Renal pelvis (tissue), 12 donors: ENCODE data around the gene NUTF2. TPM values are rescaled to one million over a fixed set of nuclear protein-coding genes. Genes with fewer than 3 reads are reported as not detected.

Experiments
- DNase-seq: peaks from one replicate; pipeline ENCODE4 v3.0.0-alpha.2; 2013
- long read RNA-seq, 16 experiments: transcript quantifications; one replicate each; lab custom pipeline, GENCODE V29; 2026
- polyA plus RNA-seq, 3 donors: library from polyadenylated mRNA; unstranded; fragments of 120-200 nt; gene quantifications; one replicate each; pipeline ENCODE4 v1.2.1, GENCODE V29; 2013; ENCODE audit not compliant: insufficient read length in 3 of 3

Gene NUTF2
- polyA plus RNA-seq, result 100 to 1,000 TPM; 122 to 133 (median 127) TPM
- long read RNA-seq, donor 1, transcript NUTF2-204 (3 exons, 593 nt), result minor isoform, 11 of 265 reads
- long read RNA-seq, donor 1, transcript NUTF2-201 (5 exons, 2,321 nt), result minor isoform, 85 of 265 reads
- long read RNA-seq, donor 1, transcript NUTF2-208 (1 exons, 2,608 nt), result major isoform, 151 of 265 reads
- long read RNA-seq, donor 1, transcript NUTF2-206 (5 exons, 1,119 nt), result minor isoform, 7 of 265 reads
- long read RNA-seq, donor 1, partial matches to known transcripts, result 6 of 265 reads
- long read RNA-seq, donor 1, other reads (novel, unspliced or antisense), result 0 of 265 reads
- long read RNA-seq, donor 2, transcript NUTF2-201 (5 exons, 2,321 nt), result minor isoform, 106 of 311 reads
- long read RNA-seq, donor 2, transcript NUTF2-208 (1 exons, 2,608 nt), result major isoform, 171 of 311 reads
- long read RNA-seq, donor 2, transcript NUTF2-206 (5 exons, 1,119 nt), result minor isoform, 5 of 311 reads
- long read RNA-seq, donor 2, transcript NUTF2-204 (3 exons, 593 nt), result minor isoform, 12 of 311 reads
- long read RNA-seq, donor 2, partial matches to known transcripts, result 12 of 311 reads
- long read RNA-seq, donor 2, other reads (novel, unspliced or antisense), result 0 of 311 reads
- long read RNA-seq, donor 3, transcript NUTF2-206 (5 exons, 1,119 nt), result minor isoform, 6 of 232 reads
- long read RNA-seq, donor 3, transcript NUTF2-201 (5 exons, 2,321 nt), result minor isoform, 73 of 232 reads
- long read RNA-seq, donor 3, transcript NUTF2-204 (3 exons, 593 nt), result minor isoform, 7 of 232 reads
- long read RNA-seq, donor 3, transcript NUTF2-208 (1 exons, 2,608 nt), result major isoform, 123 of 232 reads
- long read RNA-seq, donor 3, partial matches to known transcripts, result 18 of 232 reads
- long read RNA-seq, donor 3, other reads (novel, unspliced or antisense), result 0 of 232 reads
- long read RNA-seq, donor 4, transcript NUTF2-204 (3 exons, 593 nt), result minor isoform, 14 of 311 reads
- long read RNA-seq, donor 4, transcript NUTF2-206 (5 exons, 1,119 nt), result minor isoform, 8 of 311 reads
- long read RNA-seq, donor 4, transcript NUTF2-208 (1 exons, 2,608 nt), result major isoform, 162 of 311 reads
- long read RNA-seq, donor 4, transcript NUTF2-201 (5 exons, 2,321 nt), result minor isoform, 103 of 311 reads
- long read RNA-seq, donor 4, partial matches to known transcripts, result 18 of 311 reads
- long read RNA-seq, donor 4, other reads (novel, unspliced or antisense), result 0 of 311 reads
- long read RNA-seq, donor 5, transcript NUTF2-201 (5 exons, 2,321 nt), result minor isoform, 60 of 148 reads
- long read RNA-seq, donor 5, transcript NUTF2-204 (3 exons, 593 nt), result minor isoform, 6 of 148 reads
- long read RNA-seq, donor 5, transcript NUTF2-208 (1 exons, 2,608 nt), result major isoform, 63 of 148 reads
- long read RNA-seq, donor 5, partial matches to known transcripts, result 14 of 148 reads
- long read RNA-seq, donor 5, other reads (novel, unspliced or antisense), result 0 of 148 reads
- long read RNA-seq, donor 6, transcript NUTF2-208 (1 exons, 2,608 nt), result major isoform, 160 of 226 reads
- long read RNA-seq, donor 6, transcript NUTF2-201 (5 exons, 2,321 nt), result minor isoform, 53 of 226 reads
- long read RNA-seq, donor 6, transcript NUTF2-204 (3 exons, 593 nt), result minor isoform, 5 of 226 reads
- long read RNA-seq, donor 6, partial matches to known transcripts, result 6 of 226 reads
- long read RNA-seq, donor 6, other reads (novel, unspliced or antisense), result 0 of 226 reads
- long read RNA-seq, donor 7, transcript NUTF2-204 (3 exons, 593 nt), result minor isoform, 14 of 293 reads
- long read RNA-seq, donor 7, transcript NUTF2-206 (5 exons, 1,119 nt), result minor isoform, 10 of 293 reads
- long read RNA-seq, donor 7, transcript NUTF2-208 (1 exons, 2,608 nt), result major isoform, 157 of 293 reads
- long read RNA-seq, donor 7, transcript NUTF2-201 (5 exons, 2,321 nt), result minor isoform, 87 of 293 reads
- long read RNA-seq, donor 7, partial matches to known transcripts, result 22 of 293 reads
- long read RNA-seq, donor 7, other reads (novel, unspliced or antisense), result 0 of 293 reads
- long read RNA-seq, donor 8, transcript NUTF2-206 (5 exons, 1,119 nt), result minor isoform, 6 of 116 reads
- long read RNA-seq, donor 8, transcript NUTF2-201 (5 exons, 2,321 nt), result minor isoform, 28 of 116 reads
- long read RNA-seq, donor 8, transcript NUTF2-208 (1 exons, 2,608 nt), result major isoform, 69 of 116 reads
- long read RNA-seq, donor 8, transcript NUTF2-204 (3 exons, 593 nt), result minor isoform, 6 of 116 reads
- long read RNA-seq, donor 8, partial matches to known transcripts, result 6 of 116 reads
- long read RNA-seq, donor 8, other reads (novel, unspliced or antisense), result 0 of 116 reads
- long read RNA-seq, donor 9, transcript NUTF2-208 (1 exons, 2,608 nt), result major isoform, 151 of 300 reads
- long read RNA-seq, donor 9, transcript NUTF2-201 (5 exons, 2,321 nt), result minor isoform, 105 of 300 reads
- long read RNA-seq, donor 9, transcript NUTF2-204 (3 exons, 593 nt), result minor isoform, 15 of 300 reads
- long read RNA-seq, donor 9, transcript NUTF2-206 (5 exons, 1,119 nt), result minor isoform, 6 of 300 reads
- long read RNA-seq, donor 9, partial matches to known transcripts, result 15 of 300 reads
- long read RNA-seq, donor 9, other reads (novel, unspliced or antisense), result 5 of 300 reads
- long read RNA-seq, donor 10, transcript NUTF2-201 (5 exons, 2,321 nt), result minor isoform, 62 of 235 reads
- long read RNA-seq, donor 10, transcript NUTF2-204 (3 exons, 593 nt), result minor isoform, 12 of 235 reads
- long read RNA-seq, donor 10, transcript NUTF2-208 (1 exons, 2,608 nt), result major isoform, 133 of 235 reads
- long read RNA-seq, donor 10, partial matches to known transcripts, result 17 of 235 reads
- long read RNA-seq, donor 10, other reads (novel, unspliced or antisense), result 0 of 235 reads
- long read RNA-seq, donor 11, transcript NUTF2-204 (3 exons, 593 nt), result minor isoform, 19 of 194 reads
- long read RNA-seq, donor 11, transcript NUTF2-208 (1 exons, 2,608 nt), result major isoform, 99 of 194 reads
- long read RNA-seq, donor 11, transcript NUTF2-201 (5 exons, 2,321 nt), result minor isoform, 59 of 194 reads
- long read RNA-seq, donor 11, partial matches to known transcripts, result 8 of 194 reads
- long read RNA-seq, donor 11, other reads (novel, unspliced or antisense), result 0 of 194 reads
- long read RNA-seq, donor 12, transcript NUTF2-201 (5 exons, 2,321 nt), result minor isoform, 99 of 288 reads
- long read RNA-seq, donor 12, transcript NUTF2-206 (5 exons, 1,119 nt), result minor isoform, 7 of 288 reads
- long read RNA-seq, donor 12, transcript NUTF2-204 (3 exons, 593 nt), result minor isoform, 8 of 288 reads
- long read RNA-seq, donor 12, transcript NUTF2-208 (1 exons, 2,608 nt), result major isoform, 153 of 288 reads
- long read RNA-seq, donor 12, partial matches to known transcripts, result 13 of 288 reads
- long read RNA-seq, donor 12, other reads (novel, unspliced or antisense), result 0 of 288 reads
- long read RNA-seq, donor 13, transcript NUTF2-204 (3 exons, 593 nt), result minor isoform, 9 of 199 reads
- long read RNA-seq, donor 13, transcript NUTF2-201 (5 exons, 2,321 nt), result minor isoform, 43 of 199 reads
- long read RNA-seq, donor 13, transcript NUTF2-208 (1 exons, 2,608 nt), result major isoform, 132 of 199 reads
- long read RNA-seq, donor 13, partial matches to known transcripts, result 11 of 199 reads
- long read RNA-seq, donor 13, other reads (novel, unspliced or antisense), result 0 of 199 reads
- long read RNA-seq, donor 14, result 0 reads
- long read RNA-seq, donor 15, result 0 reads
- long read RNA-seq, donor 16, transcript NUTF2-204 (3 exons, 593 nt), result minor isoform, 7 of 335 reads
- long read RNA-seq, donor 16, transcript NUTF2-201 (5 exons, 2,321 nt), result minor isoform, 128 of 335 reads
- long read RNA-seq, donor 16, transcript NUTF2-208 (1 exons, 2,608 nt), result major isoform, 168 of 335 reads
- long read RNA-seq, donor 16, partial matches to known transcripts, result 24 of 335 reads
- long read RNA-seq, donor 16, other reads (novel, unspliced or antisense), result 0 of 335 reads

- peak; percentile 97 for DNase-seq
Observed at GRCh38 chr16:67846320-67847063, at the start of gene NUTF2. NUTF2 (plus strand) TSS chr16:67846933; CDS start chr16:67865131, 18,198 bp downstream.

GRCh38 chr16:67800338-67800926, 46.3 kb upstream of the NUTF2 start:
- DNase-seq, result no peak

- DNase-seq, result no peak
Observed at GRCh38 chr16:67801241-67801640, 45.5 kb upstream of the NUTF2 start.

- DNase-seq, result no peak
Observed at GRCh38 chr16:67801883-67802282, 44.9 kb upstream of the NUTF2 start.

GRCh38 chr16:67803894-67804293, 42.8 kb upstream of the NUTF2 start:
- DNase-seq, result no peak

- no peak for DNase-seq
Observed at GRCh38 chr16:67804853-67805542, 41.7 kb upstream of the NUTF2 start.

- no peak for DNase-seq
Observed at GRCh38 chr16:67805718-67806427, 40.9 kb upstream of the NUTF2 start.

GRCh38 chr16:67806428-67807147, 40.1 kb upstream of the NUTF2 start, which contains the start of the genes RANBP10 and TSNAXIP1:
RANBP10 (minus strand) TSS chr16:67806560; CDS start chr16:67806536, 24 bp downstream.
TSNAXIP1 (plus strand) TSS chr16:67806889; CDS start chr16:67807150, 261 bp downstream.
- peak; percentile 99 for DNase-seq

- no peak for DNase-seq
Observed at GRCh38 chr16:67807148-67807682, 39.5 kb upstream of the NUTF2 start.

- no peak for DNase-seq
Observed at GRCh38 chr16:67811899-67812298, 34.8 kb upstream of the NUTF2 start.

- DNase-seq, result no peak
Observed at GRCh38 chr16:67814567-67814966, 32.2 kb upstream of the NUTF2 start.

GRCh38 chr16:67820608-67821259, 26.0 kb upstream of the NUTF2 start:
- no peak for DNase-seq
